Measurements from ENCODE around the gene OR7A10.

OR7A10 gene

GRCh38 chr19:14848822-14849221, at the start of gene OR7A10:
Gene OR7A10 (minus strand): TSS chr19:14848922. CDS start chr19:14841877, 7,045 bp downstream.
- no peak for DNase-seq (ENCODE audit: low spot score)

GRCh38 chr19:14890643-14891379, 42.1 kb upstream of the OR7A10 start:
- DNase-seq (ENCODE audit: low spot score) = no peak

GRCh38 chr19:14889994-14890642, 41.4 kb upstream of the OR7A10 start:
- no peak for DNase-seq (ENCODE audit: low spot score)

GRCh38 chr19:14886032-14886431, 37.3 kb upstream of the OR7A10 start, which contains the start of gene OR7A17:
Gene OR7A17 (minus strand): TSS chr19:14886132. CDS start chr19:14881355, 4,777 bp downstream.
- no peak for DNase-seq (ENCODE audit: low spot score)

GRCh38 chr19:14871619-14872230, 23.0 kb upstream of the OR7A10 start:
- DNase-seq (ENCODE audit: low spot score) = no peak

GRCh38 chr19:14868497-14868896, 19.8 kb upstream of the OR7A10 start:
- DNase-seq (ENCODE audit: low spot score) = no peak

- no peak for DNase-seq (ENCODE audit: low spot score)
Measured at GRCh38 chr19:14843578-14843977, 5.1 kb downstream of the OR7A10 start.

GRCh38 chr19:14843169-14843568, 5.6 kb downstream of the OR7A10 start:
- DNase-seq (ENCODE audit: low spot score) = no peak

- no peak for DNase-seq (ENCODE audit: low spot score)
Measured at GRCh38 chr19:14840206-14840605, 8.5 kb downstream of the OR7A10 start.

- DNase-seq (ENCODE audit: low spot score) = no peak
Measured at GRCh38 chr19:14837391-14837790, 11.3 kb downstream of the OR7A10 start.

GRCh38 chr19:14835011-14835410, 13.7 kb downstream of the OR7A10 start, which contains the start of the genes OR7A5 and OR7C1:
Gene OR7A5 (minus strand): TSS chr19:14835185. CDS start chr19:14828241, 6,944 bp downstream.
Gene OR7C1 (minus strand): TSS chr19:14835185. CDS start chr19:14800136, 35,049 bp downstream.
- no peak for DNase-seq (ENCODE audit: low spot score)

GRCh38 chr19:14830702-14831101, 18.0 kb downstream of the OR7A10 start:
- no peak for DNase-seq (ENCODE audit: low spot score)

- no peak for DNase-seq (ENCODE audit: low spot score)
Measured at GRCh38 chr19:14826006-14826405, 22.7 kb downstream of the OR7A10 start.

- no peak for DNase-seq (ENCODE audit: low spot score)
Measured at GRCh38 chr19:14821937-14822336, 26.8 kb downstream of the OR7A10 start.

GRCh38 chr19:14818588-14818987, 30.1 kb downstream of the OR7A10 start:
- no peak for DNase-seq (ENCODE audit: low spot score)

GRCh38 chr19:14817052-14817451, 31.7 kb downstream of the OR7A10 start:
- no peak for DNase-seq (ENCODE audit: low spot score)

- no peak for DNase-seq (ENCODE audit: low spot score)
Measured at GRCh38 chr19:14814982-14815652, 33.6 kb downstream of the OR7A10 start.

- DNase-seq (ENCODE audit: low spot score) = no peak
Measured at GRCh38 chr19:14809272-14810057, 39.3 kb downstream of the OR7A10 start.

GRCh38 chr19:14804765-14805164, 44.0 kb downstream of the OR7A10 start:
- DNase-seq (ENCODE audit: low spot score) = no peak

GRCh38 chr19:14798760-14799159, 50.0 kb downstream of the OR7A10 start:
- DNase-seq (ENCODE audit: low spot score) = no peak

- DNase-seq (ENCODE audit: low spot score) = no peak
Measured at GRCh38 chr19:14796021-14796420, 52.7 kb downstream of the OR7A10 start.

Data from D341Med (cell line).